PFSK-1 (cell line): Measurements from ENCODE around the gene ZIC5.

Experiments used
- POLR2AphosphoS5 ChIP-seq: IDR thresholded peaks from 2 replicates; pipeline ENCODE4 v1.6.1; 2012; ENCODE audit warnings: low read depth, mild to moderate bottlenecking, control low read depth, low read length, moderate library complexity
- SIN3A ChIP-seq: IDR thresholded peaks from 2 replicates; pipeline ENCODE4 v1.6.1; 2012; ENCODE audit warnings: mild to moderate bottlenecking, low read length, moderate library complexity, borderline replicate concordance; ENCODE audit not compliant: insufficient read depth
- TF ChIP-seq, protein P1 (sequence below), 2 experiments: IDR thresholded peaks; 2 replicates each; pipeline versions ENCODE4 v1.6.1 to v1.8.0; 2011 to 2012; ENCODE audit warnings: low read depth in 2 of 2, low read length in 2 of 2, control low read depth in 1 of 2, inconsistent platforms in 1 of 2, mild to moderate bottlenecking in 1 of 2, moderate library complexity in 1 of 2; ENCODE audit not compliant: insufficient read depth in 1 of 2

- TF ChIP-seq POLR2AphosphoS5 = no peak
- TF ChIP-seq, protein P1, sequence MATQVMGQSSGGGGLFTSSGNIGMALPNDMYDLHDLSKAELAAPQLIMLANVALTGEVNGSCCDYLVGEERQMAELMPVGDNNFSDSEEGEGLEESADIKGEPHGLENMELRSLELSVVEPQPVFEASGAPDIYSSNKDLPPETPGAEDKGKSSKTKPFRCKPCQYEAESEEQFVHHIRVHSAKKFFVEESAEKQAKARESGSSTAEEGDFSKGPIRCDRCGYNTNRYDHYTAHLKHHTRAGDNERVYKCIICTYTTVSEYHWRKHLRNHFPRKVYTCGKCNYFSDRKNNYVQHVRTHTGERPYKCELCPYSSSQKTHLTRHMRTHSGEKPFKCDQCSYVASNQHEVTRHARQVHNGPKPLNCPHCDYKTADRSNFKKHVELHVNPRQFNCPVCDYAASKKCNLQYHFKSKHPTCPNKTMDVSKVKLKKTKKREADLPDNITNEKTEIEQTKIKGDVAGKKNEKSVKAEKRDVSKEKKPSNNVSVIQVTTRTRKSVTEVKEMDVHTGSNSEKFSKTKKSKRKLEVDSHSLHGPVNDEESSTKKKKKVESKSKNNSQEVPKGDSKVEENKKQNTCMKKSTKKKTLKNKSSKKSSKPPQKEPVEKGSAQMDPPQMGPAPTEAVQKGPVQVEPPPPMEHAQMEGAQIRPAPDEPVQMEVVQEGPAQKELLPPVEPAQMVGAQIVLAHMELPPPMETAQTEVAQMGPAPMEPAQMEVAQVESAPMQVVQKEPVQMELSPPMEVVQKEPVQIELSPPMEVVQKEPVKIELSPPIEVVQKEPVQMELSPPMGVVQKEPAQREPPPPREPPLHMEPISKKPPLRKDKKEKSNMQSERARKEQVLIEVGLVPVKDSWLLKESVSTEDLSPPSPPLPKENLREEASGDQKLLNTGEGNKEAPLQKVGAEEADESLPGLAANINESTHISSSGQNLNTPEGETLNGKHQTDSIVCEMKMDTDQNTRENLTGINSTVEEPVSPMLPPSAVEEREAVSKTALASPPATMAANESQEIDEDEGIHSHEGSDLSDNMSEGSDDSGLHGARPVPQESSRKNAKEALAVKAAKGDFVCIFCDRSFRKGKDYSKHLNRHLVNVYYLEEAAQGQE (IDR thresholded peaks at IDR 0.05; ENCODE audit: insufficient read depth in 1 of 2, low read depth in 2 of 2, low read length in 2 of 2) = no peak
- TF ChIP-seq SIN3A = no peak
Measured at GRCh38 chr13:99959127-99959539, 12.4 kb downstream of the ZIC5 start.
